Measurements from ENCODE around the gene AGRP.

- TF ChIP-seq POLR2A (IDR thresholded peaks at IDR 0.05) (no peak), CTCF (IDR thresholded peaks at IDR 0.05) (no peak)
Measured at GRCh38 chr16:67438824-67439393, 44.4 kb downstream of the AGRP start.
